SIG-M5 (cell line): ENCODE data around the gene HACE1.
"Not testable (repeated sequence)": the region's sequence is repeated elsewhere in the genome, so short reads cannot be mapped to it uniquely, and the experiment has no call there.

Experiments used
- DNase-seq: peaks from one replicate; lab custom pipeline; 2025; lab: John Stamatoyannopoulos, UW

Gene HACE1

DNA sequence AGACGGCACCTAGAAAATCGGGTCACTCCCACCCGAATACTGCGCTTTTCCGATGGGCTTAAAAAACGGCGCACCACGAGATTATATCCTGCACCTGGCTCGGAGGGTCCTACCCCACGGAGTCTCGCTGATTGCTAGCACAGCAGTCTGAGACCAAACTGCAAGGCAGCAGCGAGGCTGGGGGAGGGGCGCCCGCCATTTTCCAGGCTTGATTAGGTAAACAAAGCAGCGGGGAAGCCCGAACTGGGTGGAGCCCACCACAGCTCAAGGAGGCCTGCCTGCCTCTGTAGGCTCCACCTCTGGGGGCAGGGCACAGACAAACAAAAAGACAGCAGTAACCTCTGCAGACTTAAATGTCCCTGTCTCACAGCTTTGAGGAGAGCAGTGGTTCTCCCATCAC, 122.2 kb downstream of the HACE1 start:
- DNase-seq = not testable (repeated sequence)

DNA sequence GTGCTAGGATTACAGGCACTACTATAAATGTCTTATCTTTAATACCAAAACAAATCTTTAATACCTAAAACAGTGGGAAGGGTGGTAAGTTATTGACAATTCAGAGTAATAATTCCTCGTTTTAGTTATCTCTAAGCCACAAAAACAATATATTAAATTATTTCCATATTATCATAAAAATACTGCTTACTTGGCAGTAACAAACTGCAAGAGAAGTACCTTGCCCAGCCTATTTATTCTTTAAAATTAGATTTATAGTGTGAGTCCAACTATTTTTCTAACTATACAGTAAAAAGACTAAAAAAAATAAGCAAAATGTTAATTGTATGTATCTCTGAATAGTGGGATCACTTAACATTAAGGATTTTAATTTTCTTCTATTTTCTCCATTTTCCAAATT, 123.2 kb downstream of the HACE1 start:
- DNase-seq = no peak

DNA sequence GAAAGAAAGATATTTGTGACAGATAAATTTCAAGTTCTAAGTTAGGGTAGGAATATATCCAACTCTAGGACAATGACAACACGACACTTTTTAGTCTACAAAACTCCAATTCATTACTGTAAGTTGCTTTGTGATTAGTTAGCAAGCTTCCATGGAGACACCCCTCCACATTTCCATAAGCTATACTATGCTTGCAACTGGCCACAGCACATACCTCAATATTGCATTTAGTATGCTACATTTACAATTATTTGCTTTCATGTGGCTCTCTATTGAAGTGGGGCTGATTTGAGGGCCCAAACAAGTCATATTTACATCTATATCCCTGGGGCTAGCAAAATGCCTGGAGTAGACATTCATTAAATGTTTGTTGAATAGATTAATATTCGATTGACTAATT, 129.3 kb downstream of the HACE1 start:
- no peak for DNase-seq

DNA sequence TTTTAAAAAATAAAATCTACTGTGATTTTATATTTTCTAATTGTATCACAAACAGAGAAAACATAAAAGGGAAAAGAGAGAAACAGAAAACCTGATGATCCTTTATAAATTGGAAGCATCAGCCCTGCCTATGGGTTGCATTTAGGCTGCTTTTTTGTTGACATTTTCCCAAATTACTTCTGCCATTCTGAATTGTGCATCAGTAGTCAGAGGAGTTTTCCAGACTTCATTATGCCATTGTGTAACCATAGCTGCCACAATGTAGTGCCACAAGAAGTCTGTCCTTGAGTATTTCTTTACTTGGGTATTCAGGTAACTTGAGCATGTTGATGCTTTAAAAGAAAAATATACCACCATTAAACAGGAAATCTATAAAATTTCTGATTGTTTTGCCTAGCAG, 130.3 kb downstream of the HACE1 start:
- DNase-seq = no peak

DNA sequence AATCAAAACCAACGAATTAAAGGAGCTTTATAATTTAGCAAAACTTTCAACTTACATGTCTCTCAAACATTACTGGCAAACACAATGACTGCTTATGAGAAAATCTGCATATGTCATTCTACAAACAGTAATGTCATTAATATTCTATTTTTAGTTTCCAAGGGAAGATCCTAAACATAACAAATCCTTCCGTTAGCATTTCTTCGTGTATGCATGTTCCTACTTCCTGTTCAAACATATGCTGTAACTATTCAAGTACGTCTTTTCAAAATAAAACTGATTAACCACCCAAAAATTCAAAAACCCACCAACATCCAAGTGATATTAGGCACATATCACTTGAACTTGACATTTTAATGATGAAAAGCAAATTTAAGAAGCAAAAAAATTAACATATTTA, 131.3 kb downstream of the HACE1 start:
- DNase-seq = no peak

DNA sequence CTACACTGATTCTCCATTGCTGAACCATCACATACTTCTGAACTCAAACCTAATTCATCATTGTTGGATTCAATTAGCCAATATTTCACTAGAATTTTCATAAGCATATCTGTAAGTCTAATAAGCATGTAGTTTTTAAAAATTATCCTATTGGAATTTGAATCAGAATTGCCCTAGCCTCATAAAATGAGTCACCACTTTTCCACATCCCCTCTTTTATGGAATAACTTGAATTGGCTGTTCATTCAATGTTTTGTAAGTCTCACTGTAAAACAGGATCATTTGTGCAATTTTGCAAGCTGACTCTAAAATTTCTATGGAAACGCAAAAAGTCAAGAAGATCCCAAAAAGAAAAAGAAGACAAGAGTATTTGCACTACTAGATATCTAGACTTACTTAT, 141.0 kb downstream of the HACE1 start:
- no peak for DNase-seq

DNA sequence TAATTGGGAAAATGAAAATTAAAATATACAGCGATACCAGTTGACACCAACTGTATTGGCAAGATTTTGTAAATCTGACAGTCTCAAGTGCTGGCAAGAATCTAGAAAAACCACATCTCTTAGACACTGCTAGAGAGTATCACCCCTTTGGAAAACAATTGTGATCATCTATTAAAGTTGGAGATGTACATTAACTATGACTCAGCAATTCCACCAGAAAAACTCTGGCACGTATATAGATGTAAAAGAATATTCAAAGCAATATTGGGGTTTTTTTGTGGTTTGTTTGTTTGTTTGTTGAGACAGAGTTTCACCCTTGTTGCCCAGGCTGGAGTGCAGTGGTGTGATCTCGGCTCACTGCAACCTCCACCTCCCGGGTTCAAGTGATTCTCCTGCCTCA, 142.9 kb downstream of the HACE1 start:
- DNase-seq = no peak

DNA sequence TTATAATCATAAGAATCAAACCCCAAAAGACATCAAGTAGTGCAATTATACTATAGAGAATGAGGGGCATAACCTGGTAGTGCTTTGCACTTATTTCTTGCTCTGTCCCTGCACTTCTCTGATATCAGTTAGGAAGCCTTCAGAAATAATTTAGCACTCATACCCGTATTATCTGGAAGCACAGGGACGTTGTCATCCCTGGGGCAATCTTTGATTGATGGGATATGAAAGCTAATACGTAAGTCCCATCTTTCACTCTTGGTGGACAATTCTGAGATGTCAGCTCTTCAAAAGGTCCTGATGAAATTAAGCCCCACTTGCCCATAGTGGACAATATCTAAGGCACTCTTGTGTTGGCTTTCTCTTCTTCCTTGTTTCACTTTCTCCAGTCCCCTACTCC, 144.9 kb downstream of the HACE1 start:
- no peak for DNase-seq

DNA sequence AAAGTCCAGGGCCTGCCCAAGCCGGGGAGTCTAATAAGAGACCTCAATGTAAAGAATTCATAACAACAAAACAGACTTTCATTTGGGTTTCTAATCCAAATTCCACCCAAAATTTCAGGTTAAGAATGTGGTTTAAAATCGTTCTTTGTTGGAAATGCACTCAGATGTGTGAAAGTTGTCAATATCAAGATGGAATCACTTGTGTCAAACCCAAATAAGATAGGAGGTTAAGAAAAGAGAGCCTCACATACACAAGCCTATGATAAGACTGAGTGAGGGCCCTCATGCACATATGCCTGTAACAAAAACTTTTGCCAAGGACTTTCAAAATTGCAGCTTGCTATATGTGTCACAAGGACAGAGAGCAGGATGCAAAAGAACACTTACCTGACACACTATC, 145.7 kb downstream of the HACE1 start:
- DNase-seq = no peak

DNA sequence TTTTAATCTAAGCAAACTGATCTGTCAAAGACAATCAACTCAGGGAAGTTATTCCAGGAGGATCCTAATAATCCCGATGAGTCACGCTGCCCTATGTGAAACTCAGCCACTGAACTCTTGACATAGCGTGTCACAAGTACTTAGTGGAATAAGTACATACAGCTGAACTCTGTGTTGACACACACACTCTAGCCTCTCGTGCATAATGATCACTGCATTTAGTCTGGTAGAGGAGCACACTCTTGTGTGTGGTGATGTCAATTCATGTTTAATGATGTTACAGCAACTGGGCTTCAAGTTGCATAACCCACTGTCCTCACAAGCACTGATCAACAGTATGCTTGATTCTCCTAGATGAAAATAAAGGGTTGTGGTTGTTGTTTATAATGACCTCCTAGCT, 148.3 kb downstream of the HACE1 start:
- DNase-seq = peak; percentile 7

DNA sequence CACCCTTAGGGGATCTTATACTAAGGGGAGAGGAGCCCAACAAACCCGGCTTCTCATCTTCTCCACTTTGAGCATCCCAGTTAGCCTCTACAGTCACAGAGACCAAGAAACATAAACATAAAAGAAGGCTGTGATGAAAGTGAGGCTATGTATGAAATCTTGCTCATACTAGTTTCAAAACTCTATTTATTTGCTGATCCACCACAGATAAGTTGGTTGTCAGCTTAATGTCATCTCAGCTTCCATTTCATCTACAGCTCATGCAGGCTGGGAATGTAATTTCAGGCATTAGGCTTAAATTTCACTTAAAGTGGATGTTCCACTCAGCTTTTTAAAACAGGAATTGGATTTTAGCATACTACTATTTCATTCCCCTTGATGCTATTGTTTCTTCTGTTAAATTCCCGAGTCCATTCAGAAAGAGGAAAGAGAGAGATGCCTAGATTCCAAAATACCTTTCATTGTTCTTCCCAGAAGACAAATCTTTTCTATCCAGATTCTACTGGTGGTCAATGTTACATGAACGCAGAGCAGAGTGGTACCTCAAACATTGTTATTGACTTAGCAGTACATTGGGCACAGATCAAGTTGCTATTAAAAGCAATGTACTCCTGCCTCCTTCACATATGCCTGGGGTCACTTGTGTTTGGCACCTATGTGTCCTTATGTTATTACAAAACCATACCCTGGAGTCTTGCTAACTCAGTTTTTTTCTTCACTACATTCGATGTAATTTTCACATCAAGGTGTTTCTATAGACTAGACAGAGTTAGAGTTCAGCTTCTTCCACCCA, 149.0 kb downstream of the HACE1 start:
- no peak for DNase-seq

DNA sequence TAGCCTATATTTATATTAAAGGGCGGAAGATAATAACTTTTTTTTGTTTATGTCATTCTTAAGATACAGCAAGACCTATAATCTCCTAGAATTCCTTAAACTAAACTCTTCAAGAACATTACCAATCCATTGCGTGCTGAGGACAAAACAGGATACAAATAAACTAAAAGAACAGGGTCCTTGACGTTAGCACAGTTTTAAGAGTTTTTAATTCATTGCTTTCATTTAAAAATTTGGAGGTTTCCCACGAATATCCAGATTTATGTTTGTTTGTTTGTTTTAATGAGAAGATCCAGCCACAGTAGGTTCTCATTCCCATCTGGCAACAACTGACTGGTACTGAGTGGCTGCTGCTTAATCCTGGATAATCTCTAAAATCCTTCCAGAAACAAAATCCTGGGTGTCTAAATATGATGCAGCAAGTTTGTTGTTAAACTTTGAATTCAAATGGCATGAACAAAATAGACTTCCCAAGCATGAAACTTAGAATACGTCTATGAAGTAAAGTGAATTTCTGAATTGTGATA, 153.7 kb downstream of the HACE1 start:
- DNase-seq = no peak

DNA sequence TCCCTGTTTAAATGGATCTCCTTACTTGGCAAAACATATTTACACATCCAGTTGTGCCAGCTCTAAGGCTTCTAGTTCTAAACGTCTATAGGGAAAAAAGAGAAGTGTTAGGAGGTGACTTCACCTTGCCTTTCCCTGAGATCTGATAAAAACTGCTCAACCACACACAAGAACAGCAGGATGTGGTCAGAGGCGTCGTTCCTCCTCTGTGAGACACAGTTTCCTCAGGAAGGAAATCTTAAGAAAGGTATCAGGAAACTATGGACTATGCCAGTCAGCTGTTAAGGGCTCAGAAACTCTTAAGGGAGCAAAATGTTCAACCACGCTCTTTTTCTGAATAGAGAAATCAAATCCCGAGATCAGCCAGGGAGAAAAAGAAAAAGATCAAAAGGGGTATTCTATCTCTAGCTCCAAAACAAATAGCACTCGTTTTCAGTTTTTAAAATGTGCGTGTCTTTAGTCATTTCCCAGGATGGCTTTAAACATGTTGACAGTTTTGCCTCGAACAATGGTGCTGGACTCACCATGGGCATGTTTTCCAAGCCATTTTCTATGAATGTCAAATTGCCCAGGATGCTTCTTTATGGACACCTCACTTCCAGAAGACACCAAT, 154.5 kb downstream of the HACE1 start:
- peak; percentile 10 for DNase-seq

DNA sequence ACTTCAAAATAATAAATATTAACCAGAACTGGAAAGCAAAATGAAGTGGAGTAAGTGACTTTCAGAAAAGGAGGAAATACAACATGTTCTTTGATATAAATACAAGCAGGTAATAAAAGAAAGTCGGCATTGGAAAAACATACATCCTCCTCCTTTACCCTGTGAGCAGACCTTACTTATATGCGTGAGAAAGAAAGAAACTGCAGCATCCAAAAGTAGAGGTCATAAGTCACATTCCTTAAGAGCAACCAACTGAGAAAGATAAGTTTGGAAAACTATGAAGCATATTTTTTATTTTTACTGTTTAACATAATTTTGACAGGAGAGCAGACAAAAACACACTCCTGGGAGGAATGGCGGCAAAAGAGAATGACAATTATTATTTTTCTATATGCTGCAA, 155.5 kb downstream of the HACE1 start:
- DNase-seq = no peak

DNA sequence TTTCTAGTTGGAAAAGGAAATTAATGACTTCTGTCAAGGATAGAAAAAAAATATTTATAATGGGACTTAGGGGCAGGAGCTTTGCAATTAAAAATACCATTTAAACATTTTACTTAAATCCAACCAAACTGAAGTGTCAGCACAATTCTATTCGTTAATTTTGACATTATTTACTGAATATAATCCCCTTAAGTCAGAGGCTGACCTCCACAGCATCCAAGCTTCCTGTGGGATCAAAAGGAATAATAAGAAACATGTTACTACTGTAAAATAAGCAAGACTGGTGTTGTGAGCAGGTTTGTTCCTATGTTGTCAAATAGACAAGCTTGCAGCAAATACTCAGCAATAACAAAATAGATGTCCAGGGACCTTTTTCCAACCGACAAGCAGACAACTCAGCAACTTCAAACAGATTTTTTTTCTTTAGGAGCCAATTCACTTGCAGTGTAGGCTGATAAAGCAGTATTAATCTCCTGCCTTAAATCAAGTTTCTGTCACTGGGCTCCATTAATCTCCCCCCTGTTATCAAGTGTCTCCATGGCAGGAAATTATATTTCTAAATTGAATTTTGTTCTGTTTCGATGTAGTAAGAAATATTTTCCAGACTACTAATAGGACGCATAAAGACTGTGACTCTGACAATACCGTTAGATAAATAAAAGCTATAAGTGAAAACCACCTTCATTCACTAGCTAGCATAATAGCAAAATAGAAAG, 157.4 kb downstream of the HACE1 start:
- DNase-seq = no peak

DNA sequence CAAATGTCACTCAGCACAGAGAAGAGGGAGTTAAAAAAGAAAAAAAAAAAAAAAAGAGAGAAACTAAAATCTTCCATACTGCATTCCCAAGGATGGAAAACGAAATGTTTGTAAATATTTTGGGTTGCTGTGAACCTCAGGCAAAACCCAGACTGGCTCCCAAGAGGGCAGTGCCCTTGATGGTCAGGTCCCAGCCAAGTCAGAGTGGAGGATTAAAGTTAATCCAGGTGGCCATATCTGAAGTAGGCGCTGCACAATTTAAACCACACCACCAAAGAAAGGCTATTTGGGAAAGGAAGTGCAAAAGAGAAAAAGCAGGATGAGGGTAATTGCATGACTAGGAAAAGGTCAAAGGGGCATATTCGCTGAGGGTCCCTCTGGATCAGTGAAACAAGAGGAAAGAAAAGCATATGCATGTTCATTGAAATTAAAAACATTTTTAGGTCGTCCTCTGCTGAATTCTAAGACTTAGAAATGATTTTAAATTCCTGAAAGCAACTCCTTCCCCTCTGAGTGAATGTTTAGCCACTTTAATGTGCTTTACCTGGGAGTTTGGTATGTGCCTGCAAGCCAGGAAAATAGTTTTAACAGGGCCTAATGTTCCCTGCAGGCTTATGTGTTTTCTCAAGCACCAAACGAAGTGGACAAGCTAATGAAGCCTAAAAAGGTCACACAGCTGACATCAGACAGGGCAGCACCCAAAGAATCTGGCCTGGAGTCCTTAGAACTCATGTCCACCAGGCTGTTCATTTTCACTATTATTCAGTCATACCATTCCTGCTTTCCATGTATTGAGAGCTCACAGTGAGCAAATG, 159.1 kb downstream of the HACE1 start:
- no peak for DNase-seq

DNA sequence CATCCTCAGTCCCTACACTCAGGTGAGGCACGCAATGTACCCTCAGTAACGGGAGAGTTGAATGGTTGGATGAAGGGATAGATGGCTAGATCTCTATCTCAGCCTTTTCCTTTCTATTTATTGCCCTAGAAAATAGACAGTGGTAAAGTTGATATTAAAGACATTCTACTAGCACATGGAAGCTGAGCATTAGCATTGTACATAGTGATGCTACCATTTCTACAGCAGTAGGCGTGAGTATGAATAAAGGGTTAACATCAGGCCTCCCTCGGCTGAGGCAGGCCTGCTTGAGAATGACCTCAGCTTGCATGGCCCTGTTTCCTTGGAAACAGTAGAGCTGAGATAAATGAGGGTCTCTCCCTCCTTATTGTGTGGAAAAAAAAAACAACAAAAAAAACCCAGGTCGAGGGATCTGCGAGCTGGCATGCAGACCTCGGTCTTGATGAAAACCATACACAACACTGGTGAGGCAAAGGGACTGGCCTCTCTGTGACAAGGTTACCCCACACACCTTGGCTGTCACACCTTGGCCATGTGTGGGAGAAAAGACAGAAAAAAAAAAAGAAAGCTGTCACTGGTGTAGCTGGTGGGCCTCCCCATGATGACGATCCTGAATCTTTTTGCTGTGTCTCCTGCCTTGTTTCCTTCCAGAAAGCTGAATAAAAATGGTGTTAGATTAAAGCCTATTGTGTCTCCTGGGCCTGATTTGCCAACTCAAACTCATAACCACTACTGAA, 160.0 kb downstream of the HACE1 start:
- DNase-seq = no peak

DNA sequence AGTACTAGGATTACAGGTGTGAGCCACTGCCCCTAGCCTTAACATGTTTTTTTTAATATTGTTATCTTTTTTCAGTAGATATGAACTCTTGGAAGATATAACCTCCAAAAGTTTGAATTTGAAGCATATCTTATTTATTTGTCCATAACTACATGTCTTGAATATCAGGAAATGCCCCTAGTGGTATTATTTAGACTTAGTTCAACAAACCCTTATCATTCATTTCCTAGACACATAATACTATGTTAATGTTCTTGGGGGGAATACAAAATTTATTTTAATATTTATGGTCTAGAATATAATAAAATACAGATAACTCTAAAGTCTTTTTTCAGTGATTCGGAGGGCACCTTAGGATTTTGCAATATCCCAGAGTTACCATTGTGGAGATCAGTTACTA, 160.7 kb downstream of the HACE1 start:
- no peak for DNase-seq

DNA sequence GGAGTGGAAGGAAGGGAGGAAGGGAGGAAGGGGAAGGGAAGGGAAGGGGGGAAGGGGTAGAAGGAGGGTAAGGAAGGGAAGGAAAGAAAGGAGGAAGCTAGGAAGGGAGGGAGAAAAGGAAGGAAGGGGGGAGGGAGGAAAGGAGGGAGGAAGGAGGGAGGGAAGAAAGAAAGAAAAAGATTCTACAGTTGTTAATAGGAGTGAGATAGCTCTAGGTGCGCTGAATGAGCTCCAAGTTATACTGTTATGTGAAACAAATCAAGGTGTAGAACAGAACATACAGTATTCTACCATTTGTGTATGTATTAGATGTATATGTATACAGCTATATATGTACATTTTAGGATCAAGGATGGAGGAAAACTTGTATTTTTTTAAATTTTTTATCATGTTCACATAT, 167.7 kb downstream of the HACE1 start:
- no peak for DNase-seq

DNA sequence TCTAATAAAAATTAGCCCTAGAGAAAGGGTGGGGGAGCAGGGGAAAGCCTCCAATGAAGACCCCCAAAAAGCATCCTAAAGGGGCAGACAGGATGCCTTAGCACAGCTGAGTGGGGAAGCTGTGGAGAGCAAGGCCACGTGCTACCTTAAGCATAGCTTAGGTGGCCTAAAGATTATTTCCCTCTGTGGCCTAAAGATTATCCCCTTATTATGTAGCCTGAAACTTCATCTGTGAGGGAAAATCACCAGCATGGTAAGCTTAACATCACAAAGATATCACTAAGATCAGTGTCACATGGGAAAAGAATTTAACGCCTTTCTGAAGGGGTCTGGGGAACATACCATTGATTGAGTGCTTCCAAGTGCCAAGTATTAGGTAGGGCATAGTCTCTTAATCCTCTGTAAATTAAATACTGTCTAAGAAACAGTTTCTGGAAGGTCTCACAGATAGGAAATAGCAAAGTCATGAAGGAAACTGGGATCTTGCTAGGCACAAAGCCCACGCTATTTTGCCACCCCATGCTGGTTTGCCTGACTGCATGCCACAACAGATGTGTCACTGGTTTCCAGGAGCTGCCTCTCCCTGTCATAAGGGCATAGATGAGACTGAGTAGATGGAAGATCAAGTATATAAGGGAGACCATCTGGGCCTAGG, 170.0 kb downstream of the HACE1 start:
- no peak for DNase-seq
